ENCODE data around the gene GNA12. TPM values are rescaled to one million over a fixed set of nuclear protein-coding genes. Genes with fewer than 3 reads are reported as not detected.

The GNA12 gene
- total and polyA plus RNA-seq, 2 of the 4 experiments (the other 2 are of a cell fraction): 14.3 to 93.9 TPM

DNA sequence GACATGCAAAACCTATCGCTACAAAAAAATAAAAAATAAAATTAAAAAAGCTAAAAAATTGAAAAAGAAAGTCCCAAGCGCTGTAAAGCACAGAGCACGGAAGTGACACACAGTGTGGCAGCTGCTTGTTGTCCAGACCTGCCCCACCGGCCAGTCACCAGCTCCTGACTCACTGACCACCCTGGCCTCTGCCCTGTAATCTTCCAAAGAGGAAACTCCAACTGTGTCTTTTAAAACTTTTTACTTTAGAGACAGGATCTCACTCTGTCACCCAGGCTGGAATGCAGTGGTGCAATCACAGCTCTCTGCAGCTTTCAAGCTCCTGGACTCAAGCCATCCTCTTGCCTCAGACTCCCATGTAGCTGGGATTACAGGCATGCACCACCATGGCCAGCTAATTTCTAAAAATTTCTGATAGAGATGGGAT, 23.6 kb downstream of the GNA12 start:
- H3K4me2 ChIP-seq (ENCODE audit: low read depth, low read length): no peak overlapping the region
- peaks cover 26 to 80% of the 10 kb centered on the region in 2 experiments for H3K79me1 ChIP-seq (ENCODE audit: low read depth in 1 of 2, low read length in 2 of 2)
- BruUV-seq (replicated peaks): no TSS peak
- H3K23ac ChIP-seq (ENCODE audit: low read depth, low read length): peak overlapping the region; percentile 39
- peaks cover 32% of the 10 kb centered on the region for H3K9me1 ChIP-seq (ENCODE audit: insufficient read depth, low read length)
- peaks cover 6% of the 10 kb centered on the region; the same call in 1 of the 2 replicates for H4K20me1 ChIP-seq (ENCODE audit: insufficient read depth, low read length)
- CTCF ChIA-PET: interaction anchor here (1.0 to 1.1 kb wide), 2 partner anchors 16 to 102 kb away, joined by 3 to 5 read pairs; no protein-coding TSS in a partner anchor
- peak; percentile 97 for DNase-seq
- POLR2A ChIA-PET (ENCODE audit: unreplicated experiment): no interaction called here
- peak overlapping the region; percentile 95; the same call in 2 of the 3 replicates for H2BK15ac ChIP-seq (ENCODE audit: low read depth, low read length)
- H2AK5ac ChIP-seq (ENCODE audit: low read depth, low read length): peak overlapping the region; percentile 98; the same call in 1 of the 2 replicates
- peak overlapping the region; percentile 37 for H2AK9ac ChIP-seq (replicated peaks; ENCODE audit: low read depth, low read length, poor library complexity)
- no peaks in the 10 kb centered on the region for H3K9me3 ChIP-seq (ENCODE audit: control insufficient read depth, insufficient read depth, low read length)
- peak overlapping the region; percentile 95 for H3K27ac ChIP-seq (ENCODE audit: insufficient read depth, low read length)
- H3K4me3 ChIP-seq (ENCODE audit: insufficient read depth, low read depth, low read length): no peak overlapping the region
- intact Hi-C loops (cut with micrococcal nuclease): loop anchor here (1.0 kb wide), 1 partner anchor 63 kb away; no protein-coding TSS in a partner anchor
- in situ Hi-C loops (cut with MboI; ENCODE audit: low sequenced_read_pairs): no loop called here
- H3K9ac ChIP-seq (ENCODE audit: low read depth, low read length): no peak overlapping the region
- 27% methylated on average over 3 of the region's 4 CpGs; no CpG with 5 or more reads in 1 of the 2 experiments for WGBS, 2 experiments (ENCODE audit: extremely low coverage in 2 of 2, insufficient read length in 1 of 2)
- H4K5ac ChIP-seq (ENCODE audit: low read depth, low read length): peak overlapping the region; percentile 46; the same call in 1 of the 2 replicates
- peak overlapping the region; percentile 99 for H3K4ac ChIP-seq (ENCODE audit: low read depth, low read length)
- peak overlapping the region; percentile 97 for H4K91ac ChIP-seq (ENCODE audit: insufficient read depth, low read depth, low read length)
- peak overlapping the region; percentile 100 for H2BK5ac ChIP-seq (ENCODE audit: low read depth, low read length, poor library complexity, severe bottlenecking)
- H3K27me3 ChIP-seq (ENCODE audit: control insufficient read depth, insufficient read depth, low read length): no peaks in the 10 kb centered on the region
- peak overlapping the region; percentile 99 for H2BK20ac ChIP-seq (ENCODE audit: low read depth, low read length)
- peak overlapping the region; percentile 93 for H3K14ac ChIP-seq (replicated peaks; ENCODE audit: low read depth, low read length)
- peak overlapping the region; percentile 92; the same call in 1 of the 2 replicates for H3K18ac ChIP-seq (ENCODE audit: low read depth, low read length)
- H3K36me3 ChIP-seq (ENCODE audit: control insufficient read depth, insufficient read depth, low read length): no peaks in the 10 kb centered on the region
- dilution Hi-C loops (cut with HindIII; ENCODE audit: low sequenced_read_pairs, unreplicated experiment): no loop called here
- H3K4me1 ChIP-seq (ENCODE audit: control insufficient read depth, insufficient read depth, low read length): peaks cover 52% of the 10 kb centered on the region
- H3K56ac ChIP-seq (ENCODE audit: extremely low read depth, insufficient read depth, low read length): peak overlapping the region; percentile 72; the same call in 1 of the 2 replicates
- peak overlapping the region; percentile 95 for H2BK120ac ChIP-seq (ENCODE audit: low read depth, low read length)
- ATAC-seq (ENCODE audit: low read depth): peak; percentile 62
- H4K8ac ChIP-seq (ENCODE audit: low read depth in 2 of 2, low read length in 2 of 2): peak overlapping the region; percentile 81 to 90
- no peak overlapping the region for H2AFZ ChIP-seq (replicated peaks; ENCODE audit: low read length, poor library complexity)
- TF ChIP-seq MXI1 (IDR thresholded peaks at IDR 0.05; ENCODE audit: borderline replicate concordance, low read depth, low read length) (0 out of 2 replicates have a peak, but pooled peaks have one; percentile 31), POLR2A (IDR thresholded peaks at IDR 0.05; ENCODE audit: low read depth, low read length) (no peak), RAD21 (IDR thresholded peaks at IDR 0.05; ENCODE audit: low read length) (0 out of 2 replicates have a peak, but pooled peaks have one; percentile 16), RFX5 (IDR thresholded peaks at IDR 0.05; ENCODE audit: low read depth, low read length) (no peak), FOS (IDR thresholded peaks at IDR 0.05; ENCODE audit: low read depth, low read length) (peak; percentile 96), CHD1 (IDR thresholded peaks at IDR 0.05; ENCODE audit: low read depth, low read length) (peak; percentile 53; the same call in 1 of the 2 replicates), NFE2L2 (IDR thresholded peaks at IDR 0.05; ENCODE audit: low read depth, low read length) (peak; percentile 20; the same call in 1 of the 2 replicates), RCOR1 (IDR thresholded peaks at IDR 0.05; ENCODE audit: insufficient replicate concordance, low read length) (no peak), CEBPB (IDR thresholded peaks at IDR 0.05; ENCODE audit: low read depth, low read length) (peak; percentile 99), BHLHE40 (IDR thresholded peaks at IDR 0.05; ENCODE audit: low read depth, low read length) (0 out of 2 replicates have a peak, but pooled peaks have one; percentile 47), MAZ (IDR thresholded peaks at IDR 0.05; ENCODE audit: borderline replicate concordance, low read depth, low read length) (0 out of 2 replicates have a peak, but pooled peaks have one; percentile 18), SMC3 (IDR thresholded peaks at IDR 0.05; ENCODE audit: low read depth, low read length) (peak; percentile 14; the same call in 1 of the 2 replicates)
- TF ChIP-seq, protein P1, sequence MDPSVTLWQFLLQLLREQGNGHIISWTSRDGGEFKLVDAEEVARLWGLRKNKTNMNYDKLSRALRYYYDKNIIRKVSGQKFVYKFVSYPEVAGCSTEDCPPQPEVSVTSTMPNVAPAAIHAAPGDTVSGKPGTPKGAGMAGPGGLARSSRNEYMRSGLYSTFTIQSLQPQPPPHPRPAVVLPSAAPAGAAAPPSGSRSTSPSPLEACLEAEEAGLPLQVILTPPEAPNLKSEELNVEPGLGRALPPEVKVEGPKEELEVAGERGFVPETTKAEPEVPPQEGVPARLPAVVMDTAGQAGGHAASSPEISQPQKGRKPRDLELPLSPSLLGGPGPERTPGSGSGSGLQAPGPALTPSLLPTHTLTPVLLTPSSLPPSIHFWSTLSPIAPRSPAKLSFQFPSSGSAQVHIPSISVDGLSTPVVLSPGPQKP (IDR thresholded peaks at IDR 0.05; ENCODE audit: borderline replicate concordance, low read depth, low read length): no peak
- TF ChIP-seq, protein P2, sequence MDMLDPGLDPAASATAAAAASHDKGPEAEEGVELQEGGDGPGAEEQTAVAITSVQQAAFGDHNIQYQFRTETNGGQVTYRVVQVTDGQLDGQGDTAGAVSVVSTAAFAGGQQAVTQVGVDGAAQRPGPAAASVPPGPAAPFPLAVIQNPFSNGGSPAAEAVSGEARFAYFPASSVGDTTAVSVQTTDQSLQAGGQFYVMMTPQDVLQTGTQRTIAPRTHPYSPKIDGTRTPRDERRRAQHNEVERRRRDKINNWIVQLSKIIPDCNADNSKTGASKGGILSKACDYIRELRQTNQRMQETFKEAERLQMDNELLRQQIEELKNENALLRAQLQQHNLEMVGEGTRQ (IDR thresholded peaks at IDR 0.05; ENCODE audit: low read depth, low read length): no peak
- TF ChIP-seq, protein P3, sequence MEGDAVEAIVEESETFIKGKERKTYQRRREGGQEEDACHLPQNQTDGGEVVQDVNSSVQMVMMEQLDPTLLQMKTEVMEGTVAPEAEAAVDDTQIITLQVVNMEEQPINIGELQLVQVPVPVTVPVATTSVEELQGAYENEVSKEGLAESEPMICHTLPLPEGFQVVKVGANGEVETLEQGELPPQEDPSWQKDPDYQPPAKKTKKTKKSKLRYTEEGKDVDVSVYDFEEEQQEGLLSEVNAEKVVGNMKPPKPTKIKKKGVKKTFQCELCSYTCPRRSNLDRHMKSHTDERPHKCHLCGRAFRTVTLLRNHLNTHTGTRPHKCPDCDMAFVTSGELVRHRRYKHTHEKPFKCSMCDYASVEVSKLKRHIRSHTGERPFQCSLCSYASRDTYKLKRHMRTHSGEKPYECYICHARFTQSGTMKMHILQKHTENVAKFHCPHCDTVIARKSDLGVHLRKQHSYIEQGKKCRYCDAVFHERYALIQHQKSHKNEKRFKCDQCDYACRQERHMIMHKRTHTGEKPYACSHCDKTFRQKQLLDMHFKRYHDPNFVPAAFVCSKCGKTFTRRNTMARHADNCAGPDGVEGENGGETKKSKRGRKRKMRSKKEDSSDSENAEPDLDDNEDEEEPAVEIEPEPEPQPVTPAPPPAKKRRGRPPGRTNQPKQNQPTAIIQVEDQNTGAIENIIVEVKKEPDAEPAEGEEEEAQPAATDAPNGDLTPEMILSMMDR (conservative IDR thresholded peaks at IDR 0.05; ENCODE audit: low read depth, low read length): no peak

Measured in IMR-90 (cell line).